Fibroblast of villous mesenchyme (primary cell): ENCODE results near the gene HDAC1. TPM values are rescaled to one million over a fixed set of nuclear protein-coding genes. Genes with fewer than 3 reads are reported as not detected.

Source experiments
- DNase-seq: peaks from one replicate; pipeline ENCODE4 v3.0.0-alpha.2; 2010; ENCODE audit warnings: low read depth
- H3K4me3 ChIP-seq: 2 replicates; pipeline ENCODE4 v1.5.1; 2011; ENCODE audit warnings: low read depth, mild to moderate bottlenecking, low read length
- CTCF ChIP-seq: IDR thresholded peaks from 2 replicates; pipeline ENCODE4 v1.5.1; 2012; ENCODE audit warnings: low read depth, mild to moderate bottlenecking, low read length; ENCODE audit not compliant: insufficient read depth
- total RNA-seq: library from RNA; depleted of rRNA; stranded (reverse); fragments of >200 nt; gene quantifications from 2 replicates; pipeline ENCODE4 v1.2.3, GENCODE V29; 2012

Gene HDAC1
- total RNA-seq, 1 donor, result 95.0 TPM

GRCh38 chr1:32361674-32362473, 70.0 kb downstream of the HDAC1 start:
- DNase-seq, result peak; percentile 38
- TF ChIP-seq CTCF, result peak; percentile 45
- H3K4me3 ChIP-seq, result peak overlapping the region; percentile 45

GRCh38 chr1:32362474-32363313, 70.8 kb downstream of the HDAC1 start, which contains the start of the genes FAM229A and TSSK3:
Gene FAM229A (minus strand): TSS chr1:32362485. CDS start chr1:32362091, 394 bp downstream.
Gene TSSK3 (plus strand): TSS chr1:32362539. CDS start chr1:32362702, 163 bp downstream.
- DNase-seq, result no peak
- no peak for TF ChIP-seq CTCF
- H3K4me3 ChIP-seq, result peak within 1 kb of the TSS; percentile 45

- no peak for TF ChIP-seq CTCF
- H3K4me3 ChIP-seq, result no peak overlapping the region
- DNase-seq, result no peak
These were observed 71.8 kb downstream of the HDAC1 start for GRCh38 chr1:32363713-32364112.

GRCh38 chr1:32364836-32365235, 73.0 kb downstream of the HDAC1 start:
- TF ChIP-seq CTCF, result no peak
- no peak overlapping the region for H3K4me3 ChIP-seq
- no peak for DNase-seq

GRCh38 chr1:32365445-32365844, 73.6 kb downstream of the HDAC1 start:
- TF ChIP-seq CTCF, result no peak
- H3K4me3 ChIP-seq, result no peak overlapping the region
- DNase-seq, result no peak

GRCh38 chr1:32367912-32368635, 76.2 kb downstream of the HDAC1 start:
- no peak for DNase-seq
- TF ChIP-seq CTCF, result no peak
- H3K4me3 ChIP-seq, result no peak overlapping the region
